Keratinocyte (primary cell): Measurements from ENCODE around the gene ACVR1. TPM values are rescaled to one million over a fixed set of nuclear protein-coding genes. Genes with fewer than 3 reads are reported as not detected.

Experiments
- DNase-seq: peaks from one replicate; pipeline ENCODE4 v3.0.0-alpha.2; 2011; ENCODE audit warnings: low read depth, missing footprints, low spot score
- FAIRE-seq: peaks from 2 replicates; lab custom pipeline; 2011; peaks lifted over from hg19 to GRCh38; lab: Jason Lieb, UNC
- H2AFZ ChIP-seq: 2 replicates; pipeline ENCODE4 v1.6.0; 2012; ENCODE audit warnings: low read length, control low read depth, inconsistent platforms; ENCODE audit not compliant: control insufficient read depth
- H3K27ac ChIP-seq: 2 replicates; pipeline ENCODE4 v1.5.1; 2011; ENCODE audit warnings: low read length; ENCODE audit not compliant: control insufficient read depth, insufficient read depth
- H3K27me3 ChIP-seq: 3 replicates; pipeline ENCODE4 v1.6.0; 2011; ENCODE audit warnings: low read length; ENCODE audit not compliant: control insufficient read depth, insufficient read depth; ENCODE audit errors: extremely low read depth
- H3K36me3 ChIP-seq, 2 experiments: 2 replicates in 1 of 2; 3 replicates in 1 of 2; pipeline ENCODE4 v1.5.1; 2011; ENCODE audit warnings: low read length in 2 of 2, mild to moderate bottlenecking in 1 of 2; ENCODE audit not compliant: control insufficient read depth in 2 of 2, insufficient read depth in 2 of 2; ENCODE audit errors: extremely low read depth in 1 of 2
- H3K4me1 ChIP-seq: 3 replicates; pipeline ENCODE4 v1.5.1; 2011; ENCODE audit warnings: low read length; ENCODE audit not compliant: control insufficient read depth, insufficient read depth; ENCODE audit errors: extremely low read depth
- H3K4me2 ChIP-seq: 3 replicates; pipeline ENCODE4 v1.6.0; 2011; ENCODE audit warnings: low read depth, low read length; ENCODE audit not compliant: control insufficient read depth, insufficient read depth; ENCODE audit errors: extremely low read depth
- H3K4me3 ChIP-seq, 3 experiments: fragments of 200-600 bp in 1 of 3; sonication (generic) in 1 of 3; 2 replicates in 2 of 3; 3 replicates in 1 of 3; pipeline ENCODE4 v1.5.1; 2011 to 2016; ENCODE audit warnings: low read length in 3 of 3, mild to moderate bottlenecking in 3 of 3, control low read depth in 2 of 3, inconsistent platforms in 1 of 3, low read depth in 1 of 3, mixed read lengths in 1 of 3, mixed run types in 1 of 3, moderate library complexity in 1 of 3; ENCODE audit not compliant: control insufficient read depth in 2 of 3, insufficient read depth in 2 of 3; ENCODE audit errors: extremely low read depth in 1 of 3
- H3K79me2 ChIP-seq: 2 replicates; pipeline ENCODE4 v1.6.0; 2012; ENCODE audit warnings: low read length; ENCODE audit not compliant: control insufficient read depth, insufficient read depth
- H3K9ac ChIP-seq: 3 replicates; pipeline ENCODE4 v1.6.0; 2011; ENCODE audit warnings: low read length; ENCODE audit not compliant: control insufficient read depth, insufficient read depth; ENCODE audit errors: extremely low read depth
- H3K9me1 ChIP-seq: 3 replicates; pipeline ENCODE4 v1.6.0; 2011; ENCODE audit warnings: low read length; ENCODE audit not compliant: control insufficient read depth, insufficient read depth; ENCODE audit errors: extremely low read depth
- H3K9me3 ChIP-seq: 2 replicates; pipeline ENCODE4 v1.5.1; 2012; ENCODE audit warnings: low read depth, low read length; ENCODE audit not compliant: control insufficient read depth
- H4K20me1 ChIP-seq: 3 replicates; pipeline ENCODE4 v1.6.0; 2011; ENCODE audit warnings: low read length; ENCODE audit not compliant: control insufficient read depth, insufficient read depth; ENCODE audit errors: extremely low read depth
- CTCF ChIP-seq, 3 experiments: IDR thresholded peaks in 1 of 3; conservative IDR thresholded peaks in 1 of 3; optimal IDR thresholded peaks in 1 of 3; 2 replicates in 2 of 3; 3 replicates in 1 of 3; pipeline versions ENCODE3 to v1.5.1; 2011; ENCODE audit warnings: low read length in 3 of 3, mild to moderate bottlenecking in 3 of 3, moderate library complexity in 2 of 3, control low read depth in 1 of 3, inconsistent platforms in 1 of 3; ENCODE audit not compliant: insufficient read depth in 2 of 3; ENCODE audit errors: extremely low read depth in 1 of 3
- EZH2 ChIP-seq: IDR thresholded peaks from one replicate; pipeline ENCODE4 v1.6.1; 2012; ENCODE audit warnings: inconsistent platforms, mild to moderate bottlenecking, low read length, moderate library complexity
- dilution Hi-C: fragments of 300-500 bp; cut with MboI; formaldehyde crosslinking; loops from one replicate; pipeline ENCODE4 v1.7.0; 2020; ENCODE audit warnings: low sequenced_read_pairs; ENCODE audit not compliant: extremely low pct_ligation_motif_present
- polyA plus RNA-seq, 5 experiments: library from polyadenylated mRNA; depleted of rRNA in 3 of 5; stranded (reverse) in 3 of 5; stranded (forward) in 1 of 5; unstranded in 1 of 5; fragments of >200 nt; gene quantifications; 1 replicate in 1 of 5; 2 replicates in 3 of 5; 3 replicates in 1 of 5; pipeline versions ENCODE4 v1.2.1 to v1.2.3, GENCODE V29; 2011 to 2012; ENCODE audit warnings: missing spikeins in 2 of 5, low read depth in 1 of 5, low replicate concordance in 1 of 5

ACVR1 gene
- polyA plus RNA-seq, 1 donor (not counting 4 experiments of a cell fraction or from before 2014, with no cell fraction given): 30.8 TPM

DNA sequence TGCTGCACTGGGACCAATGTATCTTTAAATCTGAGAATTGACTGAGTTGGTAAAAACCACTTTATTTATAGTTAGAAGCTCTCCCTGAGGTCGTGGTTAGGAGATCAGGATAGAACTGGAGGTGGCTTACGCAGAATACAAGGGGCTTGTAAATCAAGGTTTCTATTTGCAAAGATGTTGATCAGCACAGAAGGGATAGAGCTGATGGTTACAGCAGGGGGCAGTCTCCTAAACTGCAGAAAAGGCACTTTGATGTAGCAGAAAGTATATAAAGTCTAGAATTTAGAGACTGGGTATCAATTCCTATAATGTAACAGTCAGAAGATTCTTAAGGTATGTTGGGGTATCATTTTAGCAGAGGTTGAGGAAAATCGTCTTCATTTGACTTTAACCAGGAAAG, 25.2 kb upstream of the ACVR1 start:
- H3K9me1 ChIP-seq: no peaks in the 10 kb centered on the region
- peak; percentile 10 to 38 (median 29) for TF ChIP-seq CTCF (optimal IDR thresholded peaks at IDR 0.05 in 1 of 3, IDR thresholded peaks at IDR 0.05 in 1 of 3, conservative IDR thresholded peaks at IDR 0.05 in 1 of 3; ENCODE audit: extremely low read depth in 1 of 3, insufficient read depth in 2 of 3, low read length in 3 of 3)
- no peak for TF ChIP-seq EZH2
- H3K9me3 ChIP-seq: no peaks in the 10 kb centered on the region
- no peaks in the 10 kb centered on the region for H4K20me1 ChIP-seq
- no peaks in the 10 kb centered on the region for H3K4me1 ChIP-seq
- no peak overlapping the region for H3K4me2 ChIP-seq
- dilution Hi-C loops: no loop called here
- no peak overlapping the region for H2AFZ ChIP-seq
- no peak overlapping the region for H3K4me3 ChIP-seq
- FAIRE-seq: no peak
- H3K27me3 ChIP-seq: no peaks in the 10 kb centered on the region
- DNase-seq: no peak
- H3K27ac ChIP-seq: no peak overlapping the region
- no peaks in the 10 kb centered on the region for H3K36me3 ChIP-seq
- H3K9ac ChIP-seq: no peak overlapping the region
- H3K79me2 ChIP-seq: no peaks in the 10 kb centered on the region

DNA sequence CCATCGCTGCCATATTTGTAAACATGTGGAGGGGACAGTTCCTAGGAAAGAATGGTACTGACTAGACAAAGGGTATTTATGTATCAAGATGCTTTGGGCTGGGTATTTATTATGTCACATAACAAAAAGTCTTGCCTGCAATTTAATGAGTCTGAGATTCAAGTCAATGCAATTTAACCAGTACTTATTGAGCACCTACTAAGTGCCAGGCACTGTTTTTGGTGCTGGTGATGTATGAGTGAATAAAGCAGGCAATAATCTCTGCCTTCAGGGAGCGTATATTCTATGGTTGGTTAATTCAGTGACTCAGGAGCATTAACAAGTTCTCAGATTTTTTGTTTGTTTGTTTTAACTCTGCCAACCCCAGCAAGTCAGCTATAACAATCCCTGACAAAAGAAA, 24.6 kb upstream of the ACVR1 start:
- H3K4me1 ChIP-seq: no peaks in the 10 kb centered on the region
- no peak overlapping the region for H3K4me2 ChIP-seq
- no peaks in the 10 kb centered on the region for H3K36me3 ChIP-seq
- no peak overlapping the region for H3K9ac ChIP-seq
- TF ChIP-seq EZH2 (no peak), CTCF (optimal IDR thresholded peaks at IDR 0.05 in 1 of 3, IDR thresholded peaks at IDR 0.05 in 1 of 3, conservative IDR thresholded peaks at IDR 0.05 in 1 of 3; ENCODE audit: extremely low read depth in 1 of 3, insufficient read depth in 2 of 3, low read length in 3 of 3) (no peak)
- dilution Hi-C loops: no loop called here
- no peaks in the 10 kb centered on the region for H3K79me2 ChIP-seq
- no peak overlapping the region for H3K27ac ChIP-seq
- H2AFZ ChIP-seq: no peak overlapping the region
- H3K27me3 ChIP-seq: no peaks in the 10 kb centered on the region
- no peak overlapping the region for H3K4me3 ChIP-seq
- no peaks in the 10 kb centered on the region for H3K9me1 ChIP-seq
- no peaks in the 10 kb centered on the region for H4K20me1 ChIP-seq
- no peak for FAIRE-seq
- no peak for DNase-seq
- H3K9me3 ChIP-seq: no peaks in the 10 kb centered on the region
